Activated T-helper 17 cell treated with anti-CD3 and anti-CD28 coated beads, Interleukin-2, amount 50 U/mL, for 72 hours (primary cell): ENCODE results near the gene AFAP1. TPM values are rescaled to one million over a fixed set of nuclear protein-coding genes. Genes with fewer than 3 reads are reported as not detected.

ENCODE experiments used
- ATAC-seq: fragments of 150-1000 bp; cut with Tn5 transposase; replicated peaks from 2 replicates; pipeline ENCODE4 v1.10.0; 2021; ENCODE audit warnings: mild to moderate bottlenecking, moderate library complexity
- H3K27ac Mint-ChIP-seq: one replicate; pipeline ENCODE4 v1.8.0; 2022; ENCODE audit warnings: mixed read lengths
- H3K27me3 Mint-ChIP-seq: one replicate; pipeline ENCODE4 v1.8.0; 2022; ENCODE audit warnings: mixed read lengths
- H3K36me3 Mint-ChIP-seq: one replicate; pipeline ENCODE4 v1.8.0; 2022; ENCODE audit warnings: low read depth, mild to moderate bottlenecking, mixed read lengths
- H3K4me1 Mint-ChIP-seq: one replicate; pipeline ENCODE4 v1.8.0; 2022; ENCODE audit warnings: mixed read lengths
- H3K4me3 Mint-ChIP-seq: one replicate; pipeline ENCODE4 v1.8.0; 2022; ENCODE audit warnings: mild to moderate bottlenecking, mixed read lengths
- H3K9me3 Mint-ChIP-seq: one replicate; pipeline ENCODE4 v1.8.0; 2022; ENCODE audit warnings: mixed read lengths
- total RNA-seq, 2 donors: library from RNA; stranded (reverse); gene quantifications; one replicate each; pipeline ENCODE4 v1.2.3, GENCODE V29; 2022

Gene AFAP1
- total RNA-seq, 2 donors from 2014 or later = 20.1 to 29.8 TPM

DNA sequence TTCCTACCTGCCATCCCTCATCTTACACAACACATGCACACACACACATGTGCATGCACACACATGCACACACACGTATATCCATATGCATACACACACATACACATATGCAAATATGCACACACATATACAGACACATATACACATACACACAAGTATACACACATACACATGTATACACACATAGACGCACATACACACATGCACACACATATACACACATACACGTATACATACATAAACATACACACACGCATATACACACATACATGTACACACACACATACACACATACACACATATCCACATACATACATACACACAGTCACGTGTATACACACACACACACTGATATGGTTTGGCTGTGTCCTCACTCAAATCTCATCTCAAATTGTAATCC lies 37.0 kb upstream of the AFAP1 start:
- Mint-ChIP-seq H3K27ac (no peak overlapping the region), H3K4me3 (no peak overlapping the region), H3K27me3 (no peaks in the 10 kb centered on the region), H3K36me3 (peaks cover 24% of the 10 kb centered on the region), H3K4me1 (peaks cover 27% of the 10 kb centered on the region), H3K9me3 (no peaks in the 10 kb centered on the region)
- no peak for ATAC-seq

DNA sequence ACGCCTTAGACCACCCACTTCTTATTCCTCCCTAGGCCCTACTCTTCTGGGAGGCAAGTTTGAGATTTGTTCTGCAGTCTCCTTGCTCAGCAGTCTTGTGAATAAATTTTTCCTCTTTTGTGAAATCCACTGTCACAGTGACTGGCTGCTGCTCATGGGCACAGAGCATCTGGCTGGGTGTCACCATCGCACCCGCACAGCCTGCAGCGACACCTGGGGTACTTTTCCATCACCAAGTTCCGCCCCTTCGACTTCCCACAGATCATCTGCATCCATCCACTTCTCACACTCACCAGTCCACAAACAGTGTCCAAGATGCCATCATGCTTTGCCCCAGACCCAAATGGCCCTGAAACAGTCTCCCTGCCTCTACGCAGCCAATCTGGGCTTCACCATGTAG lies 36.4 kb upstream of the AFAP1 start:
- Mint-ChIP-seq H3K9me3 (no peaks in the 10 kb centered on the region), H3K4me3 (no peak overlapping the region), H3K27me3 (no peaks in the 10 kb centered on the region), H3K27ac (no peak overlapping the region), H3K4me1 (peaks cover 27% of the 10 kb centered on the region), H3K36me3 (peaks cover 30% of the 10 kb centered on the region)
- no peak for ATAC-seq

DNA sequence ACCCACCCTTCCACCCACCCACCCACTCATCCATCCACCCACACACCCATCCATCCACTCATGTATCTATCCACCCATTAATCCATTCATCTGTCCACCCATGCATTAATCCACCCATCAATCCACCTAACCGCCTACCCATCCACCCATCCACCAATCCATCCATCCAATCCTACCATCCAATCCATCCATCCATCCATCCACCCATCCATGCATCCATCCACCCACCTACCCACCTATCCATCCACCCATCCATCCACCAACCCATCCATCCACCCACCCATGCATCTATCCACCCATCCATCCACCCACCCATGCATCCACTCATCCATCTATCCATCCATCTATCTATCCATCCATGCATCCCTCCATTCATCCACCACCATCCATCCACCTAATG lies 34.8 kb upstream of the AFAP1 start:
- Mint-ChIP-seq H3K36me3 (peaks cover 46% of the 10 kb centered on the region), H3K4me1 (peaks cover 27% of the 10 kb centered on the region), H3K27ac (no peak overlapping the region), H3K9me3 (no peaks in the 10 kb centered on the region), H3K27me3 (no peaks in the 10 kb centered on the region), H3K4me3 (no peak overlapping the region)
- no peak for ATAC-seq

DNA sequence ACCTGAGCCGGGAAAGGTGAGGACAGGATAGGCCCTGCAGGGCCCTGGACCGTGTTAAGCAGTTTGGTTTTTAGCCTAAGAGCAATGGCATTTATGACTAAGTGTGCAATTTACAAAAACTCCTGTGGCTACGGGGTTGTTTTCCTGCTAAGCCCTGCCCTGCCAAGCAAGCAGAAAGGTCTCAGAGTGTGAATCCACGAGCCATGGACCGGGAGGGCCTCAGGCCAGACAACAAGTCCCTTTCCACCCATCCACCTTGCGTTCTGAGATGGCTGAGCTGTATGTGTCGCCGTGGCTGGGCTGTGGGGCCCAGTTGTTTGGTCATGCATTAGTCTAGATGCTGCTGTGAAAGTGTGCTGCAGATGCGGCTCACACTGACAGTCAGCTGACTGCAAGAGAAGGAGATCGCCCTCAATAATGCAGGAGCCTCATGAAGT lies 33.9 kb upstream of the AFAP1 start:
- H3K27ac Mint-ChIP-seq = peak overlapping the region; percentile 49
- peak; percentile 15 for ATAC-seq
- H3K27me3 Mint-ChIP-seq = no peaks in the 10 kb centered on the region
- no peaks in the 10 kb centered on the region for H3K9me3 Mint-ChIP-seq
- H3K4me1 Mint-ChIP-seq = peaks cover 28% of the 10 kb centered on the region
- H3K4me3 Mint-ChIP-seq = peak overlapping the region; percentile 95
- H3K36me3 Mint-ChIP-seq = peaks cover 46% of the 10 kb centered on the region

DNA sequence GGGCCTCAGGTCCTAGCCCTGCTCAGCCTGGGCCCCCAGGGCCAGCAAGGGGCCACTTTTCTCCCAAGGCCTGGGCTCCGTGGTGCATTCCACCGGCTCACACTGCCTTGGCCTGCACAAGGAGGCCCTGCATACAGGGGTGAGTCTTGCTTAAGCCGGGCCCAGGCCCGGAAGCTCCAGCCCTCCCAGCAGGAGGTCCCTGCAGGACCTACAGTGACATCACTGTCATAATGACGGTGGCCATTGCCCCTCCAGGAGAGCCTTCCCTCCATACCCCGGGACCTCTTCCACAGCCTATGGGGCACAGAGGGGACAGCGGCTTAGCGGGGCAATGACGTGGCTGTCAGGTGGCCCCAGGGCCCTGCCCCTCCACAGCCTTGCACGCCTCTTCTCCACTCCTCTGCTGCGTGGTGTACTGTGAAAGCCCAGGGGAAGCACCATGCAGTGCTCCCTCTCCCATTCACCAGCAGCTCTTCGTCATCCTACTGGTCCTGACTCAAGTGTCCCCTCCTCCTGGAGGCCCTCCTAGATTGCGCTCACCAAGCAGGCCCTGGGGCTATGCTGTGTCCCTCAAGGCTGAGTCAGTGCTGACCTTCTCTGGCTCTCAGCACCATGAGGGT lies 32.3 kb upstream of the AFAP1 start:
- H3K27ac Mint-ChIP-seq = peak overlapping the region; percentile 97
- peaks cover 46% of the 10 kb centered on the region for H3K36me3 Mint-ChIP-seq
- ATAC-seq = peak; percentile 49

DNA sequence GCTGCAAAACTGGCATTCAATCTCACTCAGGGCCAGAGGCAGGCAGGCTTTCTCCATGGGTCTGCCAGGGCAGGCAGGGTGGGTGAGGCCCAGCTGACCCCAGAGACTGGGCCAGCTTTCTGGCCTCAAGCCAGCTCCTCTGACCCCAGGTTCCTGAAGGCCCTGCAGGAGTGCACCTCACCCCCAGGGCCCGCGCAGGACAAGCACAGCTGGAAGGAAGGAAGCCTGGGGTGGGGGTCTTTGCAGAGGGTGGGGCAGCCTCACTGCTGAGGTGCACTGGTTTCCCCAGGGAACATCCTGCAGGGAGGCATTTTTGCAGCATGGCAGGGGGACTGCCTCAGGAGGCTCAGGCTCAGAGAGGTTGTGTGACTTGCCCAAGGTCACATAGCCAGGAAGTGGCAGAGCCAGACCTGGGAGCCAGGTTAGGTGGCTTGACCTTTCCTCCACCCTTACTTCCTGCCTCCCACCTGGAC lies 31.5 kb upstream of the AFAP1 start:
- H3K27me3 Mint-ChIP-seq = no peaks in the 10 kb centered on the region
- peaks cover 46% of the 10 kb centered on the region for H3K36me3 Mint-ChIP-seq
- ATAC-seq = no peak
- peak overlapping the region; percentile 97 for H3K27ac Mint-ChIP-seq
- peaks cover 29% of the 10 kb centered on the region for H3K4me1 Mint-ChIP-seq
- H3K4me3 Mint-ChIP-seq = peak overlapping the region; percentile 95
- H3K9me3 Mint-ChIP-seq = no peaks in the 10 kb centered on the region

More for the DNA sequence above, 32.3 kb upstream of the AFAP1 start:
- Mint-ChIP-seq H3K4me3 (peak overlapping the region; percentile 95), H3K4me1 (peaks cover 33% of the 10 kb centered on the region), H3K9me3 (no peaks in the 10 kb centered on the region), H3K27me3 (no peaks in the 10 kb centered on the region)

DNA sequence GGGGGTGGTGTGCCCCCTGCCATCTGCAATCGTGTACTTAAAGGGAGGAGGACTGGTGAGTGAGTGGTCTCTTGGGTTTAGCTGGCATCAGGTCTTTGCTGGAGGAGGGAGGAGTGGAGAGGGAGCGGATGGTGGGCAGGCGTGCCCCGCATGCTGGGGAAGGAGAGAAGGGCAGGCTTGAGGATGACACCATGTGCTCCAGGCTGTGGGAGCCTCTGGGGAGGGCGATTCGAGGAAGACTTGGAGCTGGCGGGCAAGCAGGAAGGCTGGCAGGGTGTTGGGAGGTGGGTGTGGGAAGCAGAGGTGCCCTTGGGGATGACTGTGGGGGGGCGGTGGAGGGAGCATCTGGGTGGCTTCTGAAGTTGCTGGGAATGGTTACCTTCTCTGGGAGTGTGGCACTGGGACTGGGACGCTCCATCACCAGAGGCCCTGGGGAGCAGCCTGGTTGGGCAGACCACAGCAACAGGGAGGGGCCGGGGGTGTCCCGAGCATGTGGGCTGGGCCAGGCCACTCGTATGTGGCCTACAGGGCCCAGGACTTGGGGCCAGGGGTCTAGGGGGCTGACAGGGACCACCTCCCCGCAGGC lies 30.8 kb upstream of the AFAP1 start:
- peak; percentile 16 for ATAC-seq
- no peaks in the 10 kb centered on the region for H3K9me3 Mint-ChIP-seq
- H3K4me3 Mint-ChIP-seq = peak overlapping the region; percentile 95
- peaks cover 46% of the 10 kb centered on the region for H3K36me3 Mint-ChIP-seq
- peak overlapping the region; percentile 97 for H3K27ac Mint-ChIP-seq
- peaks cover 31% of the 10 kb centered on the region for H3K4me1 Mint-ChIP-seq
- H3K27me3 Mint-ChIP-seq = no peaks in the 10 kb centered on the region

DNA sequence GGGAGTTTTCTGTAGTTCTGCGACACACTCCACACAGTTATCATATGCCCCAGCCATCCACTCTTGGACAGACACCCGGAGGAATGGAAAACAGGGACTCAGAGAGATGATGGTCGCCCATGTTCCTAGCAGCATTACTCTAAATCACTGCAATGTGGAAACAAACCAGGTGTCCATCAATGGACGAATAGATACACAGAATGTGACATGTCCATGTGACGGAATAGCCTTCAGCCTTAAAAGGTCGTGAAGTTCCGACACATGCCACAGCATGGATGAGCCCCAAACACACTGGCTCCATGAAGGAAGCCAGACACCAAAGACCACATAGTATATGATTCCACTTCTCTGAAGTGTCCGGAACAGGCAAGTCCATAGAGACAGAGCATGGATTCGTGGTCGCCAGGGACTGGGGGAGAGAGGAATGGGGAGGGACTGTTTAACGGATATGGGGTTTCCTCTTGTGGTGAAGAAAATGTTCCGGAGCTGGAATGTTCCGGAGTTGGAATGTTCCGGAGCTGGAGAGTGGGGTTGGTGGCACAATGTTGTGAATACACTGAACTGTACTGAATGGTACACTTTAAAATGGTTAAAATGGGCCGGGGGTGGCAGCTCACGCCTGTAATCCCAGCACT lies 28.7 kb upstream of the AFAP1 start:
- peaks cover 24% of the 10 kb centered on the region for H3K4me1 Mint-ChIP-seq
- H3K27me3 Mint-ChIP-seq = no peaks in the 10 kb centered on the region
- no peak for ATAC-seq
- H3K27ac Mint-ChIP-seq = peak overlapping the region; percentile 78
- H3K9me3 Mint-ChIP-seq = no peaks in the 10 kb centered on the region
- peak overlapping the region; percentile 95 for H3K4me3 Mint-ChIP-seq
- peaks cover 39% of the 10 kb centered on the region for H3K36me3 Mint-ChIP-seq

DNA sequence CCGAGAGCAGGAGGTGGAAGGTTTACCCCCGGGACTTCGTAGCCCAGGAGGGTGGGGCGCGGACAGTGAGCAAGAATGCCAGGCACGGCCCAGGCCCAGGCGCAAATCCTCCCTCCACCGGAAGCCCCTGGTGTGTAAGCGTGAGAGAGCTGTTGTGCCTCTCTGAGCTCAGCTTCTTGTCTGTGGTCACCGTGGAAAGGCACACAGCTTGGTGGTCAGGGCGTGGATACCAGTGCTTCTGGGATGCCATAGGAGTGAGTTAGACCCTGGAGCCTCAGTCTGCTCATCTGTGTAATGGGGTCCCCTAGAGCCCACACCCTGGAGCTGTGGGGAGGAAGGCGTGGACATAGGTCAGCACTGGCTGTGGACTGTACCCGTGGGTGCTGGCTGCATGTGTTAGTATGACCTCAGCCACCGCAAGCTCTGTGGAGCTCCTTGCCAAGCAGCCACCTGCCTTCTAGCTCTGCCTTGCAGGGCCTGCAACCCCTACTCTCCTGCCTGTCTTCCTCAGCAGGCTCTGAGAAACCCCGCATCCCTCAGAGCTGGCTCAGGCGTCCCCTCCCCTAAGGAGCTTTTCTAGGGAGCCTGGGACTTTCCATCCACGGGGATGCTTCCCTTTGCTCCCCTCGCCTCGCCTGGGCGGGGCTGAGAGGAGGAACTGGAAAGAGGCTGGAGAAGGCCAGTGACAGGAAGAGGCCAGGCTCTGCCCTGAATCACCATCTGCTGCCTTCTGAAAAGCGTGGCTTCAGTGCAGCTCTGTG lies 28.0 kb upstream of the AFAP1 start:
- Mint-ChIP-seq H3K27ac (peak overlapping the region; percentile 78), H3K36me3 (peaks cover 32% of the 10 kb centered on the region), H3K9me3 (no peaks in the 10 kb centered on the region), H3K27me3 (no peaks in the 10 kb centered on the region), H3K4me1 (peaks cover 23% of the 10 kb centered on the region), H3K4me3 (peak overlapping the region; percentile 95)
- no peak for ATAC-seq

DNA sequence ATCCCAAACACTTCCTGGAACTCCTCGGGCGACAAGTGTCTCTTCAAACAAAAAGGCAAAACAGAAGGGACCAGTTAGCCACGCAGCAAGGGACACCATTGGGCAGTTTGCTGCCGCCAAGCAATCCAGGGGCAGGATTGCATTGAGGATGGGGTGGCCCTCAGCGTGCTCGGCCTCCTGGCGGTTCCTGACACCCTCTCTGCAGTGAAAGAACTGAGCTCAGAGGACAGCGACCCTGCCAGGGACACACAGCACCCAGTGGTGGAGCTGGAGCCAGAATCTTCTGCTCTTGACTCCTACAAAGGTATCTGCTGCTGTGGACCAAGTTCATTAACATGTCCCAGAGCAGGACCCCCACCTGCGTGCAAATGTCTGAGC lies 27.4 kb upstream of the AFAP1 start:
- ATAC-seq = no peak
- H3K27ac Mint-ChIP-seq = no peak overlapping the region
- H3K4me3 Mint-ChIP-seq = no peak overlapping the region
- peaks cover 25% of the 10 kb centered on the region for H3K36me3 Mint-ChIP-seq
- H3K27me3 Mint-ChIP-seq = no peaks in the 10 kb centered on the region
- peaks cover 16% of the 10 kb centered on the region for H3K4me1 Mint-ChIP-seq
- H3K9me3 Mint-ChIP-seq = no peaks in the 10 kb centered on the region

DNA sequence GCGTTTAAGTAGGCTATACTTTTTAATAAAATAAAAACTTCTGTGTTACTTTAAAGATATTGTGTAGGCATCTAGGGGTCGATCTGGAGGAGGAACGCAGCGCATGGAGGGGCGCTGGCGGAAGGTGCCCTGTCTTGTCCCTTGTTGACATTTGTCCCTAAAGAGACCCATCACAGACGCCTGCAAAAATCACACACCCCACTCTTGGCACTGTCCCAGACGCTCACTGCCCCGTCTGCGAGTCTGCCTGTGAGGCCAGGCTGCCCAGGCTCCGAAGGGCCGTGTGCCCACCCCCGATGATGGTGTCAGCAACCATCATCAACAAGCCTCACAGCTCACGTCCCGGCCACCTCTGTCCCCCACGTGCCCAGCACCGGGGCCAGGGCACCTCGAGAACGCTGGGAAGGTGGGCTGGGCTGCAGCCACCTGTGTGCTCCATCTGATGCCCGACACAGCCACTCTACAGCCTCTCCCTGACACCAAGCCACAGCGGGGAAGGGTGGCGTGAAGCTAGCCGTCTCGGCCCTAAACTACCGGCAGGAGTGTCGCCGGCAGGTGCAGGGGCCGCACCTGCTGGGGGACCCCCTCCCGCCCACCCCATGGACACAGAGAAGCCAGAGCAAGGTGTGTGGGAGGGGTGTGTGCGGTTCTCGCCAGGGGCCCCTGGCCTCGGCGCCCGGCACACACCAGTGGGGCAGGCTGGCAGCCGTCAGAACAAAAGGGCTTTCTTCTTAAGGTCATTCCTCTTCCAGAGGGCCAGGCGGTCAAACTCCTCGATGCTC lies 26.8 kb upstream of the AFAP1 start:
- Mint-ChIP-seq H3K36me3 (peaks cover 20% of the 10 kb centered on the region), H3K27ac (no peak overlapping the region), H3K9me3 (no peaks in the 10 kb centered on the region), H3K4me1 (peaks cover 15% of the 10 kb centered on the region), H3K4me3 (no peak overlapping the region), H3K27me3 (no peaks in the 10 kb centered on the region)
- no peak for ATAC-seq

DNA sequence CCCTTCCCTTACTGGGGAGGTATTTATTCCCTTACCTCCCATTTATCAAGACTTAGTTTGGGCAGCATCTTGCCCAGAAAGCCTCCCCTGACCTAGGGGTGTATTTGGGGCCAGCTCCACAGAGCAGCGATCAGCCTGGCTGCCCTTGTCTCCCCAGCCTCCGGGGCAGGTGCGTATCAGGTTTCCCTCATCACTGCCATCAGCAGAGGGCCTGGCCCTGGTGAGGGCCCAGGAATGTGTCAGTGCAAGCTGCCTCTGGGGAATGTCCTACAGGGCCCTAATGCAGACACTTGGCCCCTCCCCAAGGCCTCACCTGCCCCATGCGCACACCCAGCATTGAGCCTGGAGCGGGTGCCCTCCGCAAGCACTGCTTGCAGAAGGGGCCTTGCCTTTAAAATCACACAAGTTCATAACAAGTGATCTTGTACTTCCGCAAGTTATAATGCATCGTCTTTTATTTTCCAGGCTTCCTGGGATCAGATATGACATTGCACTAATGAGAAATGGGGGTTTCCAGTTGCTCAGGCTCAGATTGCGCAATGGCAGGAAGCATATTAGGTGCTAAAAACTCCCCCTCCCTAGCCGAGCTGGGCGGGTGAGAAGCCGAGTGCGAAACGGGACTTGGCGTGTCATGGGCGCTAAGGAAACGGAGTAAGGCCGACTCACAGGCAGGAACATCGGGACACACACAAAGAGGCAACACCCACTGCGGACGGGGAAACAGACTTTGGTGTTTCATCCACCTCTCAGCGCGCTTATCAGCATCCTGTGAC lies 25.4 kb upstream of the AFAP1 start:
- Mint-ChIP-seq H3K4me3 (peak overlapping the region; percentile 32), H3K9me3 (no peaks in the 10 kb centered on the region), H3K27me3 (no peaks in the 10 kb centered on the region), H3K36me3 (peaks cover 12% of the 10 kb centered on the region), H3K4me1 (peaks cover 23% of the 10 kb centered on the region), H3K27ac (peak overlapping the region; percentile 49)
- ATAC-seq = no peak

DNA sequence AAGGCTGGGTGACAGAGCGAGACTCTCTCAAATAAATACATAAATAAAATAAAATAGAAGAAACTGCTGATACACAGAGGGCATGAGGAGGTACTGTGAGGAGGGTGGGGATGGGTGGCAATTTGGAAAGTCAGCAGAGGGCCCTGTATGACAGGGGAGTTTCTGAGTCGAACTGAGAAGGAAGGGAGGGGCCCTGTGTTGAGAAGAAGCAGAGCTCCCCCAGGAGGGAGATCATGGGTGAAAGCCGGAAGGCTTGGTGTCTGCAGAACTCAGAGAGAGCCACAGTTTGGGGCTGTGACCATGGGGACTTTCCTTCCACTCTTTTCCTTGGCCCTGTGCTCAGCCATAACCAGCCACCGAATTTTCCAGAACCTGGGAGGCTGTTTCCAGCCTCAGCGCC lies 24.8 kb upstream of the AFAP1 start:
- peaks cover 7% of the 10 kb centered on the region for H3K36me3 Mint-ChIP-seq
- no peaks in the 10 kb centered on the region for H3K9me3 Mint-ChIP-seq
- ATAC-seq = peak; percentile 28
- H3K27ac Mint-ChIP-seq = peak overlapping the region; percentile 49
- H3K4me1 Mint-ChIP-seq = peaks cover 23% of the 10 kb centered on the region
- H3K4me3 Mint-ChIP-seq = peak overlapping the region; percentile 32
- no peaks in the 10 kb centered on the region for H3K27me3 Mint-ChIP-seq
